Neutrophil (primary cell): ENCODE results near the gene PBLD.
"Not testable (repeated sequence)": the region's sequence is repeated elsewhere in the genome, so short reads cannot be mapped to it uniquely, and the experiment has no call there.

ENCODE experiments used
- H3K27ac ChIP-seq: fragments of 200-600 bp; sonication (generic); 2 replicates; pipeline ENCODE4 v1.5.1; 2016; ENCODE audit warnings: mild to moderate bottlenecking, moderate library complexity
- H3K27me3 ChIP-seq: fragments of 200-600 bp; sonication (generic); 2 replicates; pipeline ENCODE4 v1.6.0; 2016; ENCODE audit warnings: mild to moderate bottlenecking
- H3K36me3 ChIP-seq: fragments of 200-600 bp; sonication (generic); 2 replicates; pipeline ENCODE4 v1.5.1; 2017
- H3K4me1 ChIP-seq, 2 experiments: fragments of 200-600 bp in 1 of 2; sonication (generic) in 1 of 2; 1 replicate in 1 of 2; 2 replicates in 1 of 2; pipeline versions ENCODE4 v1.5.1 to v1.6.1; 2013 to 2016; ENCODE audit warnings: low read depth in 1 of 2, low read length in 1 of 2, mild to moderate bottlenecking in 1 of 2, moderate library complexity in 1 of 2; ENCODE audit not compliant: control insufficient read depth in 1 of 2, insufficient read depth in 1 of 2
- H3K4me3 ChIP-seq, 2 experiments: fragments of 200-600 bp in 1 of 2; sonication (generic) in 1 of 2; 1 replicate in 1 of 2; 2 replicates in 1 of 2; pipeline ENCODE4 v1.5.1; 2013 to 2016; ENCODE audit warnings: low read depth in 1 of 2, low read length in 1 of 2, mild to moderate bottlenecking in 1 of 2, moderate library complexity in 1 of 2
- H3K9me3 ChIP-seq: fragments of 200-600 bp; sonication (generic); 2 replicates; pipeline ENCODE4 v1.5.1; 2016
- TF ChIP-seq, protein P1 (sequence below): fragments of 200-600 bp; sonication (generic); IDR thresholded peaks from 2 replicates; pipeline ENCODE4 v1.5.1; 2016; ENCODE audit warnings: antibody characterized with exemption

PBLD gene

GRCh38 chr10:68253346-68253745 is 79.4 kb downstream of the PBLD start:
- Histone ChIP-seq H3K27ac (no peak overlapping the region), H3K4me3 (no peak overlapping the region), H3K4me1 (no peaks in the 10 kb centered on the region), H3K27me3 (no peaks in the 10 kb centered on the region), H3K9me3 (no peaks in the 10 kb centered on the region), H3K36me3 (no peaks in the 10 kb centered on the region)
- TF ChIP-seq, protein P1, sequence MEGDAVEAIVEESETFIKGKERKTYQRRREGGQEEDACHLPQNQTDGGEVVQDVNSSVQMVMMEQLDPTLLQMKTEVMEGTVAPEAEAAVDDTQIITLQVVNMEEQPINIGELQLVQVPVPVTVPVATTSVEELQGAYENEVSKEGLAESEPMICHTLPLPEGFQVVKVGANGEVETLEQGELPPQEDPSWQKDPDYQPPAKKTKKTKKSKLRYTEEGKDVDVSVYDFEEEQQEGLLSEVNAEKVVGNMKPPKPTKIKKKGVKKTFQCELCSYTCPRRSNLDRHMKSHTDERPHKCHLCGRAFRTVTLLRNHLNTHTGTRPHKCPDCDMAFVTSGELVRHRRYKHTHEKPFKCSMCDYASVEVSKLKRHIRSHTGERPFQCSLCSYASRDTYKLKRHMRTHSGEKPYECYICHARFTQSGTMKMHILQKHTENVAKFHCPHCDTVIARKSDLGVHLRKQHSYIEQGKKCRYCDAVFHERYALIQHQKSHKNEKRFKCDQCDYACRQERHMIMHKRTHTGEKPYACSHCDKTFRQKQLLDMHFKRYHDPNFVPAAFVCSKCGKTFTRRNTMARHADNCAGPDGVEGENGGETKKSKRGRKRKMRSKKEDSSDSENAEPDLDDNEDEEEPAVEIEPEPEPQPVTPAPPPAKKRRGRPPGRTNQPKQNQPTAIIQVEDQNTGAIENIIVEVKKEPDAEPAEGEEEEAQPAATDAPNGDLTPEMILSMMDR = no peak

DNA sequence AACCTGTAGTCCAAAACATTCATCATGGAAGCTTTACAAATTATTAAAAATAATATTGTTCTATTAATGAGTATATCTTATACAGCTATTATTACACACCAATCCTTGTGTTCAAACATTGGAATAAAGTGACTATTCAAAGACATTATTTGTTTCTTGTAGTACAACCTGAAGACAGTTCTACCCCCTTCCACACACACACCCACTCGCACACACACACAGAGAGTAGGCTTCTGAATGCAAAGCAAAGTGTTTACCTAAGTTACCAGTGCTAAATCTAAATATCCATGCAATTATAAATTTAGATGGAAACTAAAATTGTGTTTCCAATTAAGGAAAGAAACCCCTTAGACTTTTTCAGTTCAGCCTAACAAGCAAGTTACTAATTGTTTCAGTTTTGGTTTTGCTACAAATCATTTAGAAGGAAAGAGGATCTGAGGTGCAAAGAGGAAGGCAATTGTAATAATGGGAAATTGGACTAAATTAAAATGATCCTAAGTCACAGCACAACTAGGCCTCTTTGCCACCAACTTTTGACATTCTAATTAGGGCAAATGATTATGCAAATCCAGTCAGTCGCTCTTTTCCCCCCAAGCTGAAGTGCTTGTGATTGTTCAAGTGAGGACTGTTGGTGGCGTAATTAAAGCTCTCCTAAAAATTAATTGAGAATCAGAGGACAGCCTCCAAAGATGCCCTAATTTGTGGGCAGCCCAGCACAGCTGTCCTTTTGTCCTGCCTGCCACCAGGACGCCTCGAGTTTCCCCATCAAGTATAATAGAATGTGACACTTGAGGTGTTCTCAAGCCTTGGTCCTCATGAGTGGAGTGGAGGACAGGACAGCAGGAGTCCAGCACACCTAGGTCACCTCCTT is 80.9 kb downstream of the PBLD start:
- TF ChIP-seq, protein P1 = no peak
- Histone ChIP-seq H3K9me3 (no peaks in the 10 kb centered on the region), H3K27me3 (no peaks in the 10 kb centered on the region), H3K27ac (no peak overlapping the region), H3K4me1 (no peaks in the 10 kb centered on the region), H3K36me3 (no peaks in the 10 kb centered on the region), H3K4me3 (no peak overlapping the region)

DNA sequence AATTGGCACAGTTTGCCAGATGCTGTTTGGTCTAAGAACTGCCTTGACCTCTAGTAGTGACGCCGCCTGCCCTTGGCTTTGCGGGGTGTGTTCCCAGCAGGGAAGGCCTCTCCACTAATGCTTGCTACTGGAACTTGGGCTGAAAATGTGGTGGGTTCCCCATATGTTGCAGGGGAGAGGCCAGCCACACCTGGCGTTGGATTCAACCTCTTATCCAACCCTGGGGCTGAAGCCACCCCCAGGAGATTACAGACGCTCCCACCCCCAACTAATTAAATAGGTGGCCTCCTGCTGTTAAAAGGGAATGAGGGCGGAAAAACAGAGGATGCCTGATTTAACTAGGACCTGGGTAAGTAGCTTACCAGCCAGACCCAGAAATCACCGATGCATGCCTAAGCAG is 81.6 kb downstream of the PBLD start:
- no peaks in the 10 kb centered on the region for H3K36me3 ChIP-seq
- no peaks in the 10 kb centered on the region for H3K27me3 ChIP-seq
- no peak overlapping the region for H3K27ac ChIP-seq
- TF ChIP-seq, protein P1 = no peak
- no peaks in the 10 kb centered on the region for H3K9me3 ChIP-seq
- H3K4me3 ChIP-seq = no peak overlapping the region
- H3K4me1 ChIP-seq = no peaks in the 10 kb centered on the region

DNA sequence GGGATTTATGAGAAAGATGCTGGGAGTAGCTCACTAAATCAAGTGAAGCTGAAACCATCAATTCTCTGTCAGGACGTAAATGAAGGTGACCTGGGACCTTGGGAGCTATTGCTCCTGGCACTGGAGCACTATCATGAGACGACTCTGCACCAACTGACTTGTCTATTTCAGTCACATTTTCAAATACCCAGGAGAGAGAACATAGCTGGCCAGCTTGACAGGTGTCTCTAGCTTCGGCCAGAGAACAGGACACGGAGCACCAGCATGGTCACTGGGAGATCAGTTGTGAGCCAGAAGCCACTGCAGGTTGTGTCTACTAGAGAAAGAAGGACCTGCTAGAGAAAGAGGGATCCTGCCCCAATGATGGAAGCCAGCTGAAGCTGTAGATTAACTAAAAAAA is 83.4 kb downstream of the PBLD start:
- no peaks in the 10 kb centered on the region for H3K9me3 ChIP-seq
- H3K4me1 ChIP-seq = no peaks in the 10 kb centered on the region
- H3K4me3 ChIP-seq = no peak overlapping the region
- no peak overlapping the region for H3K27ac ChIP-seq
- H3K27me3 ChIP-seq = no peaks in the 10 kb centered on the region
- H3K36me3 ChIP-seq = no peaks in the 10 kb centered on the region
- TF ChIP-seq, protein P1 = no peak

DNA sequence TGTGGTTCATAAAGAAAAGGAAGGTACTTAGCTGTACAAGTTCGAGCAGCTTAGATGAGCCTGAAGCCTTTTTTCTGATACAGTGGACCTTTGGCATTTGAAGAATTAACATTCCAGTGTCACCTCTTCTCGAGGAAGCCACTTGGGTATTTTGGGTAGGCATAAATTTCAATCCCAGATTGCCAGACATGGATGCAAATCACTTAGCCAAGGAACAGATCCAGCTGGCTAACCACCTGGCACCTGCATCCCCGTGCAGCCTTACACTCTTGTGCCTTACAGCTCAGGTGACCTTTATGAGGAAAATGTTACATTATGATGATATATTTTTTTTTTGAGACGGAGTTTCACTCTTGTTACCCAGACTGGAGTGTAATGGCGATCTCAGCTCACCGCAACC is 84.8 kb downstream of the PBLD start:
- Histone ChIP-seq H3K9me3 (no peaks in the 10 kb centered on the region), H3K27ac (no peak overlapping the region), H3K4me3 (no peak overlapping the region), H3K4me1 (no peaks in the 10 kb centered on the region), H3K36me3 (no peaks in the 10 kb centered on the region), H3K27me3 (no peaks in the 10 kb centered on the region)
- TF ChIP-seq, protein P1 = no peak

DNA sequence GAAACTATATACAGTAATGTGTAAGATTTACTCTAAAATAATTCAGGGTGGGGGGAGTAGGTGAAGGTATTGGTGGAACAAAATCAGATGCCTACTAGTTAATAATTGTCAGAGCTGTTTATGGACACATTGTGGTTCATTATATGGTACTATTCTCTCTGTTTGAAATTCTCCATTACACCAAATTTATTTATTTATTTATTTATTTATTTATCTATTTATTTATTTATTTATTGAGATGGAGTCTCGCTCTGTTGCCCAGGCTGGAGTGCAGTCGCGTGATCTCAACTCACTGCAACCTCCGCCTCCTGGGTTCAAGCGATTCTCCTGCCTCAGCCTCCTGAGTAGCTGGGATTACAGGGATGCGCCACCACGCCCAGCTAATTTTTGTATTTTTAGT is 86.3 kb downstream of the PBLD start:
- H3K4me1 ChIP-seq, H3K4me3 ChIP-seq, H3K9me3 ChIP-seq, H3K27me3 ChIP-seq, H3K27ac ChIP-seq, H3K36me3 ChIP-seq: not testable (repeated sequence)
